Measurements from ENCODE around the gene FOXP1.
A peak's percentile ranks its signal among the peaks of the same experiment; 100 is the strongest.

- no peak for TF ChIP-seq TARDBP (IDR thresholded peaks at IDR 0.05)
- TF ChIP-seq ZNF384 (IDR thresholded peaks at IDR 0.05), result no peak
- TF ChIP-seq, protein P1, sequence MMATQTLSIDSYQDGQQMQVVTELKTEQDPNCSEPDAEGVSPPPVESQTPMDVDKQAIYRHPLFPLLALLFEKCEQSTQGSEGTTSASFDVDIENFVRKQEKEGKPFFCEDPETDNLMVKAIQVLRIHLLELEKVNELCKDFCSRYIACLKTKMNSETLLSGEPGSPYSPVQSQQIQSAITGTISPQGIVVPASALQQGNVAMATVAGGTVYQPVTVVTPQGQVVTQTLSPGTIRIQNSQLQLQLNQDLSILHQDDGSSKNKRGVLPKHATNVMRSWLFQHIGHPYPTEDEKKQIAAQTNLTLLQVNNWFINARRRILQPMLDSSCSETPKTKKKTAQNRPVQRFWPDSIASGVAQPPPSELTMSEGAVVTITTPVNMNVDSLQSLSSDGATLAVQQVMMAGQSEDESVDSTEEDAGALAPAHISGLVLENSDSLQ (IDR thresholded peaks at IDR 0.05), result peak; percentile 29
- no peak for TF ChIP-seq SP1 (IDR thresholded peaks at IDR 0.05)
- no peak for TF ChIP-seq FOXM1 (IDR thresholded peaks at IDR 0.05; ENCODE audit: borderline replicate concordance)
Observed at GRCh38 chr3:71110385-71111222, 472.9 kb downstream of the FOXP1 start.

Measured in HEK293T (cell line).